Measurements from ENCODE around the gene SLC25A28. TPM values are rescaled to one million over a fixed set of nuclear protein-coding genes. Genes with fewer than 3 reads are reported as not detected.

Gene SLC25A28
- total RNA-seq, 1 donor from 2014 or later: 40.2 TPM

- Mint-ChIP-seq H3K27me3 (ENCODE audit: low read depth) (peaks cover 11% of the 10 kb centered on the region), H3K4me1 (no peaks in the 10 kb centered on the region), H3K36me3 (ENCODE audit: low read depth) (no peaks in the 10 kb centered on the region), H3K9me3 (no peaks in the 10 kb centered on the region), H3K4me3 (no peak overlapping the region), H3K27ac (ENCODE audit: unreplicated experiment) (no peak overlapping the region)
- TF ChIP-seq, protein P1, sequence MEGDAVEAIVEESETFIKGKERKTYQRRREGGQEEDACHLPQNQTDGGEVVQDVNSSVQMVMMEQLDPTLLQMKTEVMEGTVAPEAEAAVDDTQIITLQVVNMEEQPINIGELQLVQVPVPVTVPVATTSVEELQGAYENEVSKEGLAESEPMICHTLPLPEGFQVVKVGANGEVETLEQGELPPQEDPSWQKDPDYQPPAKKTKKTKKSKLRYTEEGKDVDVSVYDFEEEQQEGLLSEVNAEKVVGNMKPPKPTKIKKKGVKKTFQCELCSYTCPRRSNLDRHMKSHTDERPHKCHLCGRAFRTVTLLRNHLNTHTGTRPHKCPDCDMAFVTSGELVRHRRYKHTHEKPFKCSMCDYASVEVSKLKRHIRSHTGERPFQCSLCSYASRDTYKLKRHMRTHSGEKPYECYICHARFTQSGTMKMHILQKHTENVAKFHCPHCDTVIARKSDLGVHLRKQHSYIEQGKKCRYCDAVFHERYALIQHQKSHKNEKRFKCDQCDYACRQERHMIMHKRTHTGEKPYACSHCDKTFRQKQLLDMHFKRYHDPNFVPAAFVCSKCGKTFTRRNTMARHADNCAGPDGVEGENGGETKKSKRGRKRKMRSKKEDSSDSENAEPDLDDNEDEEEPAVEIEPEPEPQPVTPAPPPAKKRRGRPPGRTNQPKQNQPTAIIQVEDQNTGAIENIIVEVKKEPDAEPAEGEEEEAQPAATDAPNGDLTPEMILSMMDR (conservative IDR thresholded peaks at IDR 0.05): no peak
- no peak for DNase-seq (ENCODE audit: low read depth, low spot score)
Observed at GRCh38 chr10:99593312-99593711, 26.9 kb downstream of the SLC25A28 start.

DNA sequence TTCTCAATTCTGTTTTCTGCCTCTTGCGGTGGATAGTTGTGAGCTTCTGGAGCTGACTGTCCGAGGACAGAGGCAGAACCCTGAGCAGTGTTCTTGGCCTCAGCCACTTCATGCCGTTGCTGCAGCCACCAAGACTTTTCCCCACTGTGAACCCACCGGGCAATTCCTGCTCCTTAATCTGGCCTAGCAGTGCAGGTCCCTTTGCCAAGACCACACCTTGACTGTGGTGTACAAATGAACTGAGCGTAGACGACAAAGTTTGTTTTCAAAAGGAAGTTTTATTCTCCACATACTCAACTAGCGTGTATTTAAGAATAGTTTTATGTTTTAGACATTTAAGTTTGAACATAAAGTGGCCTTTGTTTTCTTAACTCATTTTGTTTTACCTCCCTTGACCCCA, 29.4 kb downstream of the SLC25A28 start:
- no peak overlapping the region for H3K4me3 Mint-ChIP-seq
- no peaks in the 10 kb centered on the region for H3K4me1 Mint-ChIP-seq
- no peak overlapping the region for H3K27ac Mint-ChIP-seq (ENCODE audit: unreplicated experiment)
- no peaks in the 10 kb centered on the region for H3K36me3 Mint-ChIP-seq (ENCODE audit: low read depth)
- TF ChIP-seq, protein P1 (conservative IDR thresholded peaks at IDR 0.05): no peak
- H3K9me3 Mint-ChIP-seq: no peaks in the 10 kb centered on the region
- DNase-seq (ENCODE audit: low read depth, low spot score): no peak
- peaks cover 17% of the 10 kb centered on the region for H3K27me3 Mint-ChIP-seq (ENCODE audit: low read depth)

DNA sequence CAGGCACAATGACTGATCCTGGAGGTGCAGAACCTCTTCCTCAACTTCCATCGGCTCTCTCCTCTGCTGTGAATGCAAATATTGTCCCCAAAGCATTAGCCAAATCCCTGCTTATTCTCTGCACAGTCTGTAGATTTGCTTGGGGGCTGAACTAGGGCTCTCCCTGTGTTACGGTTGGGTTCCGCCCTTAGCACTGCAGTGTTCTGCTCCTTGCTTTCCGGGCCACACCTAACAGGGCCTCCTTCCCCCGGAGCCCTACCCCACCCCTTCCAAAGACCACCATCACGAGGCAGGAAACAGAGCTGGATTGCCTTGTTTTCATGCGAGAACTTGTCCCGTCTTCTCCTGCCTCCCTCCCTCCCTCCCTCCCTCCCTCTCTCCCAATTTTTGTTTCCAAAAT, 36.6 kb downstream of the SLC25A28 start:
- TF ChIP-seq, protein P1 (conservative IDR thresholded peaks at IDR 0.05): no peak
- Mint-ChIP-seq H3K4me3 (no peak overlapping the region), H3K27ac (ENCODE audit: unreplicated experiment) (no peak overlapping the region), H3K9me3 (no peaks in the 10 kb centered on the region), H3K27me3 (ENCODE audit: low read depth) (peaks cover 31% of the 10 kb centered on the region), H3K4me1 (no peaks in the 10 kb centered on the region), H3K36me3 (ENCODE audit: low read depth) (no peaks in the 10 kb centered on the region)
- no peak for DNase-seq (ENCODE audit: low read depth, low spot score)

GRCh38 chr10:99582255-99582770, 37.9 kb downstream of the SLC25A28 start:
- Mint-ChIP-seq H3K36me3 (ENCODE audit: low read depth) (no peaks in the 10 kb centered on the region), H3K27ac (ENCODE audit: unreplicated experiment) (no peak overlapping the region), H3K9me3 (no peaks in the 10 kb centered on the region), H3K4me1 (no peaks in the 10 kb centered on the region), H3K4me3 (no peak overlapping the region), H3K27me3 (ENCODE audit: low read depth) (peaks cover 32% of the 10 kb centered on the region)
- no peak for DNase-seq (ENCODE audit: low read depth, low spot score)
- TF ChIP-seq, protein P1 (conservative IDR thresholded peaks at IDR 0.05): no peak

DNA sequence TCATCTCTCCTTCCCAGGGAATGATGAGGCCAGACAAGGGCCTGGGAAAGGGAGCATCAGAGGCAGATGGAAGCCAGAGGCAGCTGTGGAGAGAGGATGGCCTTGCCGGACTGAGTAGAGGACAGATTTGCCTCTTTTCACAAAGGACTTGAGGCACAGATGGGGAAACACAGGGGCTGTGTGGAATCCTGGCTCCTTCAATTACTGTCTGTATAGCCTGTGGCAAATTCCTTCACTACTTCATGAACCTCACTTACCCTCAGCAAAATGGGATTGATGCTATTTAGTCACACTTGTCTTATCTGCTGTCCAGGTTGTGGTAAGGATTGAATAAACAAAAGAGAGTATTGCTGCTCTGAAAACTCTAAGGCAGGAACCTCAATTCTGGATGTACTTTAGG, 40.3 kb downstream of the SLC25A28 start:
- H3K27me3 Mint-ChIP-seq (ENCODE audit: low read depth): peaks cover 31% of the 10 kb centered on the region
- no peak overlapping the region for H3K4me3 Mint-ChIP-seq
- TF ChIP-seq, protein P1 (conservative IDR thresholded peaks at IDR 0.05): no peak
- no peak overlapping the region for H3K27ac Mint-ChIP-seq (ENCODE audit: unreplicated experiment)
- H3K36me3 Mint-ChIP-seq (ENCODE audit: low read depth): no peaks in the 10 kb centered on the region
- H3K4me1 Mint-ChIP-seq: no peaks in the 10 kb centered on the region
- DNase-seq (ENCODE audit: low read depth, low spot score): no peak
- H3K9me3 Mint-ChIP-seq: no peaks in the 10 kb centered on the region
